Activated effector memory CD4-positive, alpha-beta T cell treated with Interleukin-2 at 50 U/mL for 16 hours (primary cell): ENCODE data around the gene CMTM4.
"Not testable (repeated sequence)": the region's sequence is repeated elsewhere in the genome, so short reads cannot be mapped to it uniquely, and the experiment has no call there.

Experiments
- DNase-seq: peaks from one replicate; pipeline ENCODE4 v3.0.0-alpha.2; 2020

Gene CMTM4

DNA sequence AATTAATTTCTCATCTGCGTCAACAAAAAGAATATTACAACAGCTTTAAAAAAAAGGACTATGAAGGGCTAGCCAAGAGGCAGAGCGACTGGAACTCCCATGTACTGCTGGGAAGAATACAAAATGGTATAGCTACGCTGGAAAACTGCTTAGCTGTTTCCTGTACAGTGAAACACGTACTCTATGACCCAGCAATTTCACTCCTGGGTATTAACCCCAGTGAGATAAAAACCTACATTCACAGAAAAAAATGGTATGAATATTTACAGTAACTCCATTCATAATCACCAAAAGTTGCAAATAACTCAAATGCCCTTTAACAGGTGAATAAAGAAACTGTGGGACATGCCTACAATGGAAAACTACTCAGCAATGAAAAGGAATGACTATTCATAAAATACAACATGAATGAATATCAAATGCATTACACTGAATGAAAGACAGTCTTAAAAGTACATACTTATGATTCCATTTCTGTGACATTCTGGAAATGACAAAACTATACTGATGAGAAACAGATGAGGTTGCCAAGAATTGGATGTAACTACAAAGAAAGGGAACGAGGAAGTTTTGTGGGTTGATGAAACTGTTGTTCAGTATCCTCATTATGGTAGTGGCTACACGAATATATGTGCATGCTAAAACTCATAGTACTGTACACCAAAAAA is 27.6 kb downstream of the CMTM4 start:
- DNase-seq = no peak

DNA sequence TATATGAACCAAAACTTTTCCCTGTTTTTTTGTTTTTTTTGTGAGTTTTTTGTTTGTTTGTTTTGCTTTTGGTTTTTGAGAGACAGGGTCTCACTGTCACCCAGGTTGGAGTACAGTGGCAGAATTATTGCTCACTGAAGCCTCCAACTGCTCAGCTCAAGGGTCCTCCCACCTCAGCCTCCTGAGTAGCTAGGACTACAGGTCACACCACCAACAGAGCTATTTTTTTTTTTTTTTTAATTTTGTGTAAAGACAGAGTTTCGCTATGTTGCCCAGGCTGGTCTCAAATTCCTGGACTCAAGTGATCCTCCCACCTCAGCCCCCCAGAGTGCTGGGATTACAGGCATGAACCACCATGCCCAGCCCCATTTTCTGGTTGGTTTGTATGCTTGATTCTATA is 28.6 kb downstream of the CMTM4 start:
- DNase-seq = no peak

DNA sequence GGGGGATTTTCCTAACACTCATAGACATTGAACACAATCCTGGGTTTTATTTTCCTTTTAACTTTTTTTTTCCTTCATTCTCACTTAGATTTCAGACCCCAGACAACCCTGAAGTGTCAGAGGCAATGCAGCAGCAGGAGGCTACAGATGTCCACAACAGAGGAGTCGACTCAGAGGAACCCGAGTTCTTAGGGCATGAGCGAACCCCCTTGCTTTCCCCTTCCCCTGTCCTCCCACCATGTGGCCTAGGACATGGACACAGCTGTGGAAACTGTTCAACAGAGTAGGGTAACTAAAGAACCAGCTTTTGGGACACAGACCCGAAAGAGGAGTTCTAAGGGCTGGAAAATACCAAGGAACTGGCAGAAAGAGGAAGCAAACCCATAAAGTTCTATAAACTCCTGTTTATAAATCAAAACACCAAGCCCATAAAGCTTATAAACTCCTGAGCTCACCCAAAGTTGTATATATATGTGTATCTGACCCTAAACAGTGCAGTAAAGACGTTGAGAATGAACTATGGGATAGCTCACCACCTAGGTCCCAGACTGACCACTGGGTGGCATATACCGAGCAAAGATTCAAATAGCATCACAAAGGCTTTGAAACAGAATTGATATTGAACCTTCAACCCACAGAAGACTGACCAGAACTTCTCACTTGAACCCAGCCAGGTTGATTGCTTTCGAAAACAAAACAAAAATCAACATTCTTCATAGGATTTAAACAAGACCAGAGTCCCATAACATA is 33.9 kb downstream of the CMTM4 start:
- no peak for DNase-seq

DNA sequence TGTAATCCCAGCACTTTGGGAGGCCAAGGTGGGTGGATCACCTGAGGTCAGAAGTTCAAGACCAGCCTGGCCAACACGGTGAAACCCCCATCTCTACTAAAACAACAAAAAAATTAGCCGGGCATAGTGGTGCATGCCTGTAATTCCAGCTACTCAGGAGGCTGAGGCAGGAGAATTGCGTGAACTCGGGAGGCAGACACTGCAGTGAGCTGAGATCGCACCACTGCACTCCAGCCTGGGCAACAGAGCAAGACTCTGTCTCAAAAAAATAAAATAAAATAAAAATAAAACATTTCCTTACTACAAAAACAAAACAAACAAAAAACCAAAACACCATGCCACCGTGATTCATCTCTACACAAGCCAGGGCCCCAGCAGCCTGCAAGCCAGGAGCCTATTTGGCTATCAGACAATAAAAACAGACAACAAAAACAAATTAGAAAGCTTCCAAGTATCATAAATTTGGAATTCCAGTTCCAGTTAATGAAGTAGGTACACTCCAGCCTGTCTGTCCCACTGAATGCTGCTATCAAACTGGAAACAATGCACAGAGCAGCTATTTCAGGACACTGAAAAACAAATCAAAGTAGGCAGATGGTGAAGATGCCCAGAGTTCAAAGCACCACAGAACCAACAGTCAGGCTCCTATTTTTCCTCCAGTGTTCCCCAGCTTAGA is 34.7 kb downstream of the CMTM4 start:
- not testable (repeated sequence) for DNase-seq

DNA sequence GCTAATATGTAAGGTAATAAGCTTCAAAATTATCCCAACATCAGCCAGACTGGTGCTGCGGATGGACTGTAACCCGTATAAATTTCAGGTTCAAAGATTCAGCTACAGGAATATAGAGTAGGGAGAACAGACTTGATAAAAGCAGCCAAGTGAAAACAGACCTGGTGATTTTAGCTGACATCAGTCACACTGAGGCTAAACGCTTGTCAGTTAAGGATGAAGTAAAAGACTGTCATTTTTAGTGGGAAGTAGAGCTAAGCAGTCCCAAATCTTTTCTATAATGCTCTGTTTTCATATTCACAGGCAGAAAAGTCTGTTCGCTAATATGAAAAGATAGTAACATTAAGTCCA is 35.4 kb downstream of the CMTM4 start:
- no peak for DNase-seq

DNA sequence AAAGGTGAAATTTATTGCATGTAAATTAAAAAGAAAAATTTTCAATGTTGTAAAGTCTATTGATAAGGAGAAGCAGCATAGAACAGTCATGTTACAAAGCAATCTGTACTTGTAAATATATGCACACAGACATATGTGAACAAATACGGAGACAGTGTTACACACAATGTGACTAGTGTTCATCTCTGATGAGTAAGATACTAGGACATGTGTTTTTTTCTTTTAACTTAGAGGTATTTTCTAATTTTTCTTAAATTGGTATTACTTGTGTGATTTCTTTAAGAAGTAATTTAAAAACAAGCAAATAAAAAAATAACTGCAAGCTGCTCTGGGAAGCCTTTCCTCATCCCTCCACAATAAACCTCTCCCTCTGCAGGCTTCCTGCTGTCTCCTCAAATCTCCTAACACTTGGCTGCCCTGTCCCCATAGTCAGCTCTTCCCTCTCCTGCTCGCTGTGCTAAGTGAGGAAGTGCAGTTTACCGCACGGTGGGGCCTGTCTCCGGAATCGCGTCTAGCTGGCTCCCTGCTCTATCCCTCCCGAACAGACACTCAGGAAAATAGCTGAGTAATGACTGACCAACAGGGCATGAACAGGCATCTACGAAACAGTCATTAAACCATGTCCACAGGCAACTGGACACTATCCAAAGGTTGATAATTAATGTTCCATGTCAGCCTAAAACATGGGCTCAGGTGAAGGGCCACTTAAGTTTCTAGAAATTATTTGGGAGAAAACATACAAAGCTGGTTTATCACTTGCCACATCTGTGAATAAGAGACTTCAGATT is 35.9 kb downstream of the CMTM4 start:
- no peak for DNase-seq

DNA sequence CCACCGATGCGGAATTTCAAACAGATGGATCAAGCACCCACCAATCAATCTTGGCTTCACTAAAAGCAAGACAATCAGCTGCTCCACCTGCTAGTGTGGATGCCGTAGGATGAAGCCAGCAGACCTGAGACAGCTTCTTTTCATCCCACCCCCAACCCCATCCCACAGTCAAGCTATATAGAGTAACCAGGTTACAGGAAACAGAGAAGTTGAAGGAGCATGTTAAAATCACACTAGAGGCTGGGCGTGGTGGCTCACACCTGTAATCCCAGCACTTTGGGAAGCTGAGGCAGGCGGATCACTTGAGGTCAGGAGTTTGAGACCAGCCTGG is 37.7 kb downstream of the CMTM4 start:
- no peak for DNase-seq

DNA sequence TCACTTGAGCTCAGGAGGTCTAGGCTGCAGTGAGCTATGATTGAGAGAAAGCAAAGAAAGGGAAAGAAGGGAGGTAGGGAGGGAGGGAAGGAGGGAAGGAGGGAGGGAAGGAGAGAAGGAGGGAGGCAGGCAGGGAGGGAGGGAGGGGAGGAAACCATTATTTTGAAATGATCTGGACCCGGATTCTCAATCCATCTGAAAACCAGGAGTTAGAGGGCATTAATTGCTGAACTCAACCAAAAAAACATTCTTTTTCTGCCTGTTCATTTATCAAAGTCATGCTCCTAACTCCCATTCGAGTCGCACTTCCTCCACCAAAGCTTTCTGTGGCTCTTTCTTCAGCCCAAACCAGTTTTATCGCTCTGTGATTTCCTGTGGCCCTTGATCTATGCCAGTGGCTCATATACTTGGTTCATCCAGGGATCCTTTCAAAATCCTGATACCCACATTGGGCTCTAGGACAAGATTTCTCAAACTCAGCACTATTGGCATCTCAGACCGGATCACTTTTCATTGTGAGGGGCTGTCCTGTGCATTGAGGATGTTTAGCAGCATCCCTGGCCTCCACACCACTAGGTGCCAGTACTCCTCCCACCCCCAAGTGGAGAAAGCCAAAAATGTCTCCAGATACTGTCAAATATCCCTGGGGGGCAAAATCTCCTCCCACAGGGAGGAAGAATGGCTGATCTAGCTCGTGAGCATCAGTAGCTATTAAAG is 38.2 kb downstream of the CMTM4 start:
- DNase-seq = no peak

DNA sequence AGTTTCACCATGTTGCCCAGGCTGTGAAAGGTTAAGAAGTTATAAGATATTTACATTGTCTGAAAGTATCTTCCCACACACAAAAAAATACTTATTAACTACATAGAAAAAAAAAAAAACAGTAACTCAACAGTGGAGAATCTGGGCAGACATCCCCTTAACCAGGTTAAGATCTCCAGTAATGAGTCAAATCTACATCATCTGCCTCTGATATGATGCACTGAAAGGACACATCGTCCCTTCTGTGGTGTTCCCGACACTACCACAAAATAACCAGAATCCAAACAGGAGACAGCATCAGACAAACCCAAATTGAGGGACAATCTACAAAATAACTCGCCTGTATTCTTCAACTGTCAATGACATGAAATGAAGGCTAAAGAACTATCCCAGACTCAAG is 40.0 kb downstream of the CMTM4 start:
- no peak for DNase-seq

DNA sequence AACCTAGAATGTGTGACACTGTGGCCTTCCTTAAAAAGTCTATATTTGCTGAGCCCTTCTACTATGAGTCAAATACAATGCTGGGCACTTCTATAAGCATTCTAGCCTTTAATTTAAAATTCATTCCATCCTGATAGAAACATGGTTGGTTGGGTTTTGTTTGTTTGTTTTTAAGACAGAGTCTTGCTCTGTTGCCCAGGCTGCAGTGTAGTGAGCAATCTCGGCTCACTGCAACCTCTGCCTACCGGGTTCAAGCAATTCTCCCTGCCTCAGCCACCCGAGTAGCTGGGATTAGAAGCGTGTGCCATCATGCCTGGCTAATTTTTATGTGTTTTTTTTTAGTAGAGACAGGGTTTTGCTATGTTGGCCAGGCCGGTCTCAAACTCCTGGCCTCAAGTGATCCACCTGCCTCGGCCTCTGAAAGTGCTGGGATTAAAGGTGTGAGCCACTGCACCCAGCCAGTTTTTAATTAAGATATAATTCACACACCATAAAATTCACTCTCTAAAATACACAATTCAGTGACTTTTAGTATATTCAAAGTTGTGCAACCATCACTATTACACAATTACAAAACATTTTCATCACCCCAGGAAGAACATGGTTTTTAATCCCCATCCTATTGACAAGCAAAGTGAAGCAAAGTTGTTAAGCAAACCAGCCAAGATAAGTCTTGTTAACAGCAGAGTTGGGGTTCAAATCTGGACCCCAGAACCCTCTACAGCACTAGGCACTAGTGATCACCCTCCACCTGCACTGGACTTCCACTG is 42.8 kb downstream of the CMTM4 start:
- no peak for DNase-seq

DNA sequence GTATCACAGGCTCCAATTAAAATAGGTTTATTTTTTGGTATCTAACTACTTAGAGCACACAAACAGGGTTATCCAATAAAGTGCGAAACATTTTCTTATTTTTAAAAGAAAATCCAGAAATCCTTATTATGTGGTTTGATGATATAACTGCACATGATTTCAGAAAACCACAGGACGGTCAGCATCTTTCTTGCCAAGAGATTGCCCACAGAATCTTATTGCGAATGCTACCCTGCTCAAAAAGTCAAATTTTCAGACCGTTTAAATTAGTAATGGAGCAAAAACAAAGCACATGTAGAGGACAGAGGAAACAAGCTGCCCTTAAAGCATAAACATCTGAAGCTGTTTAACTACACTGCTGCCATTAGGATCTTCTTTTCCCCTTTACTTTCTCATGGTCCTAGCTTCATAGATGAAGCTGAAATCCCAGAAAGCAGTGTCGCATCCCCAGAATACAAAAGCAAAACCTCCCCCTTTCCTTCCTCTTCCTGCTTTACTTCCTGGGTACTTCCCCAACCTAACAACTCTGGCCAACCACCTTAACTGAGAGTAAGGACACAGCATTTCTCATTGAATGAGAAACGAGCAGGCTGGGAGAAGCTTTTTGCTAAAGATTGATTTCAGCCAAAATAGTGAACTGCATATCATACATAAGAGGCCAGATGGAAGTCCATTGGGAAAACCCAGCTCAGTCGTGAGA is 43.7 kb downstream of the CMTM4 start:
- no peak for DNase-seq

DNA sequence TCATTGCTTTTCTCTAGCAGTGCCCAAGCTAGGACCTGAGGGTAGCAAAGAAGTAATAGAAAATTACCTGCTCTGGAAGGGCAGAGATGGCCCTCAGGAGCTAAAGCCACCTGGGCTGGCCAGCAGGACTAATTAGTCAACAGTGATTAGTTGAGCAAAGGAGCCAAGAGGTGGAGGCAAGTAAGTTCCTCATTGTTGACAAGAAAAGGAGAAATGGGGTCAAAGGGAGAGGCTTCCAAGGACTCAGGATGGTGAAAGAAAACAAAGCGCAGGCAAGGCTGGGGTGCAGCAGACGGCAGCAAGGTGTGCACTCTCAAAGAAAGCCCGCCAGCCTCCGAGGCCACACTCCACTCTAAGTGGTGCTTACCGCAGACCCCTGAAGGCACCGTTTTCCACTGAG is 44.6 kb downstream of the CMTM4 start:
- DNase-seq = no peak

DNA sequence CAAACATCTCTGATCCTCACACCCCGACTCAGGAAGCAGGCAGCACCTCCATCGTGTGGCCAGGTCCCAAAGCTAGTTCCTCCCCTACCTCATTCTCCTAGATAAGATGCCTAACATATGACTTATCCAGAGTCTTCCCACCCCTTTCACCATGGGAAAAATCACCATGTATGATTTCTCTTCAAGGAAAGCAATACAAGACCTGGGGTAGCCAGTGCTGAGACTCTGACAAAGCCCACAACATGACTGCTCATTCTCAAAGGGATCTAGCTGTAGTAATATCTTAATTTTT is 45.1 kb downstream of the CMTM4 start:
- no peak for DNase-seq

DNA sequence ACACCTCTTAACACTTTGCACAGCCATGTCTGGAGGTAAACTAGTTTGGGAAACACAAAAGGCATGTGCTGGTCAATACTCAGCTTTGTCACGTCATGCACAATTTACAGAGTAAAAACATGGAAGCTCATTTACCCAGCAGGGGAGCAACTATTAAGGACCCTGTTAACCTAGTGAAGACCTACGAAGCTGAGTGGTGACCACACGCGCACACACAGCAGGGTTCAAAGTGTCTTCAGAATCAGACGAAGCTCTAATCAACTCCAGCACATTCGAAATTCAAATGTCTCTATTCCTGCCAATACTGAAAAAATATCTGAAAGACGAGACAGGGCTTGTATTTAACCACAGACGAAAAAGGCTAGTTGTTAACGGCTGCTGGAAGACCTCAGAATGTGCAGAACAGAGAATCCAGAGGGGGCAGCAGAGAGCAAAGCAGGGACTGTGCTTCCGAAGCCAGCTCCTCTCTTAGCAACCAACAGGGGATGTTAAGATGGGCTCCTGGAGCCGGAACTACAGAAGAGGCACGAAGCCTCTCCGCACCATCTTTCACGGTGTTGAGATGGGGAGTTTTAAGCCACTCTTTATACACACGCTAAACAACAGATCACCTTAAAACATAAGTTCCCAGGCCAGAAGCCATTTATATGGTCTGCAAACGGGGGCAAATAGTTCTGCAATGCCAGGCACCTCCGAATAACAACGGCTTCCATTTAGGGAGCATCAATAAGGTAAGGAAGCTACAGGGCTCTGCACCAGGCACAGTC is 45.7 kb downstream of the CMTM4 start:
- peak; percentile 60 for DNase-seq

DNA sequence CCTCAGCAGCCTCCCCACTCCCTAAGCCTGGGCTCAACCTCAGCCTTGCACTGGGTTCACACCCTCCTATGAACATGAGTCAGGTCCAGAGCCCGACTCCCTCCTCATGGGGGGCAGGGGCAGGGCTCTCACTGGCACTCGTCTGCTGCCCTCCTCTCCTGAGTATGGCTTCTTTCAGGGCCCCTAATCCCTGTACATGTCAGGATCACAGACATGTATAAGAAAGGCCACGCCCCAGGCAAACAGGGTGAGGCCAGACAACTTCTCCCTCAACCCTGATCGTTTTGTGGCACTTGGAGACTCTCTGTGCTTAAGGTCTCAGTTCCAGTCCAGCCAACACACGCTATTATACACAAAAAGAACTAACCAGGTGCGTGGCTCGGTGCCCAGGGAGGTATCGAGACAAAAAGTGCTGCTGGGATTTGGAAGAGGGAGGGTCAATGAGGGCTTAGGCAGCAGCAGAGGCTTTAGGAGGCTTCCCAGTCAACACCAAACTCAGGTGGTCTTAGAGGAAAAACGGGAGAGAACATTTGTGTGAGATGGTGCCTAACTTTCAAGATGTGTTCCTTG is 46.8 kb downstream of the CMTM4 start:
- DNase-seq = no peak

DNA sequence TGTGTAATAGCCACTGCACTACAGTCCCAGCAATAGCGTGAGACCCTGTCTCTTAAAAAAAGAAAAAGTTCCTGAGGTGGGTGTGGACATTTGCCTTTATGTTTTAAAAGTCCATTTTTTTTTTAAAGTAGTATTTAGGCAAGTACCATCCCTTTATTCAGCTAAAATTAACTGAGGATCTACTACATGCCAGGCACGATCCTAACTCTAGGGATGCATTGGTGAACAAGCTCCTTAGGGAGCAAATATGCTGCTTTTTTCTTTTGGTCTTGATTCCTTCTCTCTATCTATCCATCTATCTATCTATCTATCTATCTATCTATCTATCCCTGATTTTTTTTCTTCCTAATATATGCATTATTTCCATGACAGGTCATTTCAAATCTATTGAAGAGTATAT is 47.4 kb downstream of the CMTM4 start:
- DNase-seq = no peak

DNA sequence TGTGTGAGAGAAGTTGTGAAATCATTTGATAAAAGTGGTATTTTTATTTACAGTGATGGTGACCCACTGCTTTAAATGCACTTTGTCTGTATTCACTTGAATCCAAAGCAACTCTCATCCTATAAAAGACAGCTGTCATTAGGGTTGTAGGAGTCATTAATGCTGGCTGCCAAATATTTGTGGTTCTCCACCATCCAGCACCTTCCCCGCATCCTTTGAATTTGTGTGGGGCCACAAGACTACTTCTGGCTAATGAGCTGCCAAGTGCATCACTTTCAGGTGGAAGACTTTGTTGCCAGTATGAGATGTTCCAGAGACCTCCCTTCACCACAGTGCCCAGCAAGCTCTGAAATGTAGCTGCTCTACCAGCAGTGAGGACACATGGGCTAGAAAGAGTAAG is 48.7 kb downstream of the CMTM4 start:
- DNase-seq = no peak

DNA sequence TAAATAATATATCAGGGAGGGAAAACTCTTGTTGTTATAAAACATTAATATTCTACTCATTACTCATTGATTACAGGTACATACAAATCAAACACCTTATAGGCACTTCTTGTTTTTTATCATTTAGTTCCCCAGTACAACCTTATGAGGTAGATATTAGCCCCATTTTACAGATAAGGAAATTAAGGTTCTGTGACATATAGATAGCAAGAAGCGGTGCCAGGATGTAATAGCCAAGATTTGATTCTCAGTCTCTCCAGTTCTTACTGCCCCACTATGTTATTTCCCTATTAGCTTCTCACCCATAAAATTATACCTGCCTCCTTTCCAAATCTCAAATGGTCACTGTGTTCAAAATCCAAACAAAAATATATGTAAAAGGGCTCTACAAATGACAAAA is 55.2 kb downstream of the CMTM4 start:
- no peak for DNase-seq

DNA sequence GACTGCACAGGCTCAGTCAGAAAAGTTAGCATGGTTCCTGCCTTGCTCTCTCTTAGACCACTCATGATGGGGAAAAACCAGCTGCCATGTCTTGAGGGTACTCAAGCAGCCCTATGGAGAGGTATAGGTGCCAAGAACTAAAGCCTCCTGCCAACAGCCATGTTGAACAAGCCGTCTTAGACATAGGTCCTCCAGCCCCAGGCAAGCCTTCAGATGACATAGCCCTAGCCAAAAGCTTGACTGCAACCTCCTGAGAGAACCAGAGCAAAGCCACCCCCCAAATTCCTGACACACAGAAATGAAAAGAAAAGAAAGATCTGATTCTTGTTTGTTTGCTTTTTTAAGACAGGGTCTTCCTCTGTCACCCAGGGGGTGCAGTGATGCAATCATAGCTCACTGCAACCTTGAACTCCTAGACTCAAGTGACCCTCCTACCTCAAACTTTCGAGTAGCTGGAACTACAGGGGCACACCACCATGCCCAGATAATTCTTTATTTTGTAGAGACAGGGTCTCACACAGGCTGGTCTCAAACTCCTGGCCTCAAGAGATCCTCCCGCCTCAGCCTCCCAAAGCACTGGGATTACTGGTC is 55.7 kb downstream of the CMTM4 start:
- no peak for DNase-seq
